HS-27A (cell line): ENCODE results near the gene HRAS.
"Not testable (repeated sequence)": the region's sequence is repeated elsewhere in the genome, so short reads cannot be mapped to it uniquely, and the experiment has no call there.

Experiments used
- DNase-seq: peaks from one replicate; pipeline ENCODE4 v3.0.0-alpha.2; 2012; ENCODE audit warnings: low read depth, missing footprints

Gene HRAS

DNA sequence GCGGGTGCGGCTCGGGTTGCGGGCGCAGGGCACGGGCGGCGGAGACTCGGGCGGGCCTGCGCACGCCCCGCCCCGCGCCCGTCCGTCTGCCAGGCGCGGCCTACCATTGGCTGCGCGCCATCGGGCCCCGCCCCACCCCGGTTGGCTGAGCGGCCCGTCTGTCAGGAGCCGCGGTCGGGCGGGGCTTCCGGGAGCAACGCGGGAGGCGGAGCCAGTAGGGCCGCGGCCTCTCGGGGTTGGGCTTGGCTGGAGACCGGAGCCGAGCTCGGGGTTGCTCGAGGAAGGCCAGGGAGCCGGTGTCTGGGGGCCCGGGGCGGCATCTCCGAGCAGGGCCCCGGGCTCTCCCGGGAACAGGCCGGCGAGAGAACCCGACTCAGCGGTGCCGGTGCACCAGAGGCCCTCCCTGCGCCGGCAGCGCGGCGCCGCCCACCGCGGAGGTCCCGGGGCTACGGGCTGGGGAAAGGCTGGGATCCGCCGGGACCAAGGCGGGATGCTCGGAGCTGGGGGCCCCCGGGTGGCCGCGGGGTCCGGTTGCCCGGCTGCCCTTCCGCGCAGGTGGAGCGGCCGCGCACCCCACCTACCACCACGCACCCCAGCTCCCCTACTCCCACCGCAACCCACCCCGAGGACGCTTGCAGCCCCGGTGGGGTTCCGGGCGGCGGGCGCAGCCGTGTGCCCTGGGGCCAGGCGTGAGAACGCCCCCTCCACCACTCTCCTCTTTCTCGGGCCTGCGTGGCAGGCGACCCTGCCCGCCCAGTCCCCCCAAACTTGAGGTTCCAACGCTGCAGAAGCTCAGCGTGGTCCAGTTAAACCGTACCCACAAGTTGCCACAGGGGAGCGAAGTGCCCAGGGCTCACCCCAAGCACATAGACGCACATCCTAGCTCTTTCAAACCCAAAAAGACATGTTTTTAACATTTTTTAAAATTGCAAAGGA is at the start of gene HRAS:
Gene HRAS (minus strand): TSS at position 58 of the 936 bp plus-strand sequence.
- peak; percentile 63 for DNase-seq

DNA sequence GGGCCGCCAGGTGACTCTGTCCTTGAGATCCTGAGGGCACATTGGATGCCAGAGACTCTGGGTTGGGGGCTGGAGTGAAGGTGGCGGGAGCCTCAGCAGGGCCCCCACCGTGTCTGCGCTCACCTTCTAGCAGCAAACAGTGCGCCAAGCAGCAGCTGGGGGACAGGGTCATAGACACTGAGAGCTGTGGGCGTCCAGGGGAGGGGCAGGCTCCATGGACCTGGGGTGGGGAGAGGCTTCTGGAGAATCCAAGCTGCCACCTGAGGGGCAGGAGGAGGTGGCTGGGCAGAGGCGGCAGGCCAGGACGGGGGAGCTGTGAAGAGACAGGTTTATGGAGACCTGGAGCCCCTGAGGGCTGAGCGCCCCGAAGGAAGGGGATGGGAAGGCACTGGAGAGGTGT is 48.9 kb upstream of the HRAS start:
- DNase-seq = no peak

DNA sequence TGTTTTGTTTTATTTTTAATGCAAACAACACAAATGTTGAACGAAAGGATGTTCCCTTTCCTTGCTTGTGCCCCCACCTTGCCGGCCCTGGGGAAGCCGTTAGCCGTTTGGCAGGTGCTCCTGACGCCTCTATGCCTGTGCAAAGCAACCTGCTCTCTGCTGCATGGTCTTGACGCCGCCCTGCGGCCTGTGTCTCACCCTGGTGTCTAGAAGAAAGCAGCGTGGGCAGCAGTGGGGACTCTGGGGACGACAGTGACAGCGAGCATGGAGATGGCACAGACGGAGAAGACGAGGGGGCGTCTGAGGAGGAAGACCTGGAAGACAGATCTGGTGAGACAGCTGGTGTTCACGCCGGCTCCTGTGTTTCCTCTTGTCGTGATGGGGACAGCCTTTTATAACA is 46.4 kb upstream of the HRAS start:
- DNase-seq = no peak

DNA sequence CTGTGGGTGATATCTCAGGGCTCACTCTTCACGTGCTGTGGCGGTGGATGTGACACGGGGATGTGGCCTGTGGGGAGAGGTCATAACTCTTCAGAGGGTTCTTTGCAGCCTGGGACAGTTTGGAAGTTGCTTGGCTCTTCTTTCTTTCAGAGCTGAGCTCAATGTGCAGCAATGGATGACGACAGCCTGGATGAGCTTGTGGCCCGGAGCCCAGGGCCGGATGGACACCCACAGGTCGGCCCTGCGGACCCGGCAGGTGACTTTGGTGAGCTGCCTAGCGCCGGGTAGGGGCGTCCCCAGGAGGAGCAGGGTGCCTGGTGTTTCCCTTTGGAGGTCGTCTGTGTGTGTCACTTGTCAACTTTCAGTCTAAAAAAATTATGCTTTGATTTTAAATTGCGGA is 46.0 kb upstream of the HRAS start:
- DNase-seq = no peak

DNA sequence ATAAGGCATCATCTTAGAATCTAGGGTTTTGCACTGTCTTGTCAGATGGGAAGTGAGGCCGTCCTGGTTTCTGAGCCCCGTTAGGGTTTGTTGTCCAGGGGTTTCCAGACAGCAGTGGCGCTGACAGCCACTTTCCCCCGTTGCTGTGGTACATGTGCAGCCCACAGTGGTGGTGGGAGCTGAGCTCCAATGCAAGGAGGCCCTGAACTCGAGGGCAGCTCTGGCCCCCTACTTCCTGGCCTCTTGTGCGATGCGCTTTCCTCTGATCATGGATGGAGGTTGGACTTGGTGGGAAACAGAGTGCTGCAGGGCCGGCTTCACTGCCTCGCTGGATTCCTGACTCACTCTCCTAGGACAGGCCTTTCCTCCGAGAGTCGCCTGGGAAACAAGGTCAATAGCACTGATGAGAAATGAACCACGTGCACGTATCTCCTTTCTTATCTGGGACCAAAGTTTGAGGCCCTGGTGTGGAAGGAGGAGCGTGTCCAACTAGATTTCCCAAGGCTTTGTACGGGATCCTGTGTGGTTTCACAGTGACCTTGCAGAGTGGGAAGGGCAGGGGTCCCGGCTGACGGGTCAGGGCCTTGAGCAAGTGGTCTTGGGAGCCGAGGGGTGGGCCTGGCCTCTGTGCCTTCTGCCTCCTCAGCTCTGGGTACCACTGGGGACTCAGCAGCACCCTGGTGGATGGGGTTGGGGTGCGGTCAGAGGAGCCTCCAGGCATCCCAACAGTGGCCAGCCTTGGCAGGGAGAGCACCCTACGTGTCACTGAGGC is 44.6 kb upstream of the HRAS start:
- no peak for DNase-seq

DNA sequence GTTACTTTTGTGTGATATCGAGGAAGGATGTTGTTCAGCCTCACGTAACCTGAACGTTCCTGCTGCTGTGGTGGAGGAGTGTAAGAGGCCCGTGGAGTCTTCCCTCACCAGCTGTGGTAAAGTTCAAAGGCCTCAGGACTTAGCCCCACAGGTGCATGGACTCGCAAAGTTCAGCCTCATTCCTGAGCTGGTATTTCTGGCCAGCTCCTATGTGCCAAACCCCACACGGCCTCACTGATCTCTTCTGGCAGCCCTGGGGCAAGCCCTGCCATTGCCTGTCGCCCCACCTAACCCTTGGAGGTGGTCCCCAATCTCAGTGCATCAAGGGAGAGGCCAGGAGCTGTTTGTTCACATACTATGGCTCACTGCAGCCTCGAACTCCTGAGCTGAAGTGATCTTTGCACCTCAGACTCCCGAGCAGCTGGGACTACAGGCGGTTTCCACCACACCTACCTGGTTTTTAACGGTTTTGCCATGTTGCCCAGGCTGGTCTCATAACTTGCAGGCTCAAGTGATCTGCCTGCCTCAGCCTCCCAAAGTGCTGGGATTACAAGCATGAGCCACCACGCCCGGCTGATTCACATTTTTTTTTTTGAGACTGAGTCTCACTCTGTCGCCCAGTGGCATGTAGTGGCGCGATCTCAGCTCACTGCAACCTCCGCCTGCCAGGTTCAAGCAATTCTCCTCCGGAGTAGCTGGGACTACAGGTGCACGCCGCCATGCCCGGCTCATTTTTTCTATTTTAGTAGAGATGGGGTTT is 43.1 kb upstream of the HRAS start:
- no peak for DNase-seq

DNA sequence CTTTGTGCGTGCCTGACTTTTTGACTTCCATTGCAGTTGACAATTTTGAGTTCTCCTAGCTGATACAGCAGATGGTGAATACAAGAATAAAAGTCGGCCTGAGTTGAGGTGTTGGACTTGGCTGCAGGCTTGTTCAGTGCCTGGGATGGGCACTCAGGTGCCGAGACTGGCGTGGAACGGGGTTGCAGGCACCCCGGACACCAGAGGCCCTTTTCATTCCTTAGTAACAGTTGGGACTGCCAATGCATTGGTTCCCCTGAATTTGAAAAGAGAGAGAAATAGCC is 42.2 kb upstream of the HRAS start:
- no peak for DNase-seq

DNA sequence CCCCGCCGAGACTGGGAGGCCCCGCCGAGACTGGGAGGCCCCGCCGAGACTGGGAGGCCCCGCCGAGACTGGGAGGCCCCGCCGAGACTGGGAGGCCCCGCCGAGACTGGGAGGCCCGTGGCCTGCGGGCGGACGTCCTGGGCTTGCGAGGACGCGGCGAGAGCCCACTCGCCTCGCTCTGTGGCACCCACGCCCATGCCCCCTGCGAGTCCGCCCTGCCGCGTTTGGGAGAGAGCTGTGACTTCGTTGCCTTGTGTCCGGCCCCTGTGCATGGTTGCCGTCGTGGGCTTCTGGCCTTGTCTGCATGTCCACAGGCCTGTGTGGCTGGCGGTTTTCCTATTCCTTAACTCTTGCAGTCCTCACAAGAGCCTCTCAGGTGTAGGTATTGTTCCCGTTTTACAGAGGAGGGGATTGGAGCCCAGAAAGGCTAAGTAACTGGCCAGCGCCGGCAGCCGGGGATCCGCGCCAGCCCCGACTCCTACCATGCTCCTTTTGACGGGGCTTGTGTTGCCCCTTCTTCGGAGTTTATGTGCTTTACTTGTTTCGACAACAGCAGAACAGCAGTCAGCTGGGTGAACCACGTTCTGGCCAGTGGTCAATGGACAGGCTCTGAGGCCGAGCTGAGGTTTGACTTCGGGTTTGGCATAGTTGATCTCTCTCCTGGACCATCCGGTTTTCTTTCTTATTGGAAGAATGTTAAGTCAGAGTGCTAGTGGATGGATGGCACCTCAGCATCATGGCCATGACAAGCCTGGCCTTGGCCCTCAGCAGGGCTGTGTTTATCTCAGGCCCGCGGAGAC is 41.6 kb upstream of the HRAS start:
- DNase-seq = no peak

DNA sequence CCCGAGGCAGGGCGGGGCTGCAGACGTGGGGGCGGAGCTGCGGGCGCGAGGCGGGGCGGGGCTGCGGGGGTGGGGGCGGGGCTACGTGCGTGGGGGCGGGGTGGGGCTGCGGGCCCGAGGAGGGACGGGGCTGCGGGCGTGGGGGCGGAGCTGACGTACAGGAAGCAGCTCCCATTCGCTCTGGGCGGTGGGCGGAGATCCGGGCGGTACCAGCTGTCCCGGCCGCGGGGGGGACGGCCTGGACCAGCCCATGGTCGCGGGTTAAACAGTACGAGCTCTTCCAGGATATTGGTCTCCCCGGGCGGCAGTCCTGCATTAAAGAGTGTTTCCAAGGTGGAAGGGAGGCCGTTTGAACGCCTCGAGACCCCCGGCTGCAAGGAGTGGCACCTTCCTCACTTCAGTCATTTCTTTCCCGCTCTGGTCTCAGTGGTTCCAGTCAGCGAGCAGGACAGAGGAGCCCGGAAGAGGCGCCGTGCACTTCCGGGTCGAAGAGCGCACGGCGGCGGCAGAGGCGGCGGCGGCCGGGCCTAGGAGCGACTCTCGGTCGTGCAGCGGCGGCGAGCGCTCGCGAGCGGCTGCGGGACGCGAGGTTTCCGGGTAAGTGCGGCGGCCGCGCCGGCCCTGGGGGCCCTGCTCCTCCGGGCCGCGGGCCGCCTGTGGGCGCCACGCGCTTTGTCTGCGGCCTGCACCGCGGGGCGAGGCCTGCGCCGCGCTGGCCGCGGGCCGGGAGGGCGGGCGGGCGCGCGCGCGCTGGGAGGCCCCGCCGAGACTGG is 40.8 kb upstream of the HRAS start, which contains the start of gene PHRF1:
Gene PHRF1 (plus strand): TSS at position 475 of the 773 bp plus-strand sequence. CDS start 5,043 bp downstream, outside the sequence.
- peak; percentile 83 for DNase-seq

DNA sequence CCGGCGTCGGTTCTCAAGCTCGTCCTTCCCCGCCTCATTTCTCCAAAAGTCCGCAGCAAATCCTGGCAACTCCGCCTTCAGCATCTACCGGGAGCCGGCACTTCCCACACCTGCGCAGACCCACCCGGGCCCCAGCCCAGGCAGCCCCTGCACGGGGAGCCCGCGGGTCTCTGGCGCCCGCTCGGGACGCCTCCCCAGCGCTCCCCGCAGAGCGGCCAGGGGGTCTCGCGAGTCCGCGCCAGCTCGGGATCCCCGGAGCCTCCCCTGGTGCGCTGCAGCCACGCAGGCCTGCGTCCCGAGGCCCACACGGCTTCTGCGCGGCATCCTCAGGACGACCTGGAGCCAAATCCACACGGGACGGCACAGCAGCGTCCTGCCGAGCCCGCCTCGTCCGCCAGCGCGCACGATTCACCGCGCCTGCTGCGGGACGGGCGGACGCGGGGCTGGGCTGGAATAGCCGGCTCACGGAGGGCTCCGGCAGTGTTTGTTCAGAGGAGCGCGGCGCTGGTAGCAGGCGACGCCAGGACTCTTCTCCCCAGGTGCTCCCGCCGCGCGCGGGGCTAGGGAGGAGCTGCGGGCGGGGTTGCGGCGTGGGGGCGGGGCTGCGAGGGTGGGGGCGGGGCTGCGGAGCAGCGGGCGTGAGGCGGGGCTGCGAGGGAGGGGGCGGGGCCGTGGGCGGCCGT is 40.1 kb upstream of the HRAS start:
- no peak for DNase-seq

DNA sequence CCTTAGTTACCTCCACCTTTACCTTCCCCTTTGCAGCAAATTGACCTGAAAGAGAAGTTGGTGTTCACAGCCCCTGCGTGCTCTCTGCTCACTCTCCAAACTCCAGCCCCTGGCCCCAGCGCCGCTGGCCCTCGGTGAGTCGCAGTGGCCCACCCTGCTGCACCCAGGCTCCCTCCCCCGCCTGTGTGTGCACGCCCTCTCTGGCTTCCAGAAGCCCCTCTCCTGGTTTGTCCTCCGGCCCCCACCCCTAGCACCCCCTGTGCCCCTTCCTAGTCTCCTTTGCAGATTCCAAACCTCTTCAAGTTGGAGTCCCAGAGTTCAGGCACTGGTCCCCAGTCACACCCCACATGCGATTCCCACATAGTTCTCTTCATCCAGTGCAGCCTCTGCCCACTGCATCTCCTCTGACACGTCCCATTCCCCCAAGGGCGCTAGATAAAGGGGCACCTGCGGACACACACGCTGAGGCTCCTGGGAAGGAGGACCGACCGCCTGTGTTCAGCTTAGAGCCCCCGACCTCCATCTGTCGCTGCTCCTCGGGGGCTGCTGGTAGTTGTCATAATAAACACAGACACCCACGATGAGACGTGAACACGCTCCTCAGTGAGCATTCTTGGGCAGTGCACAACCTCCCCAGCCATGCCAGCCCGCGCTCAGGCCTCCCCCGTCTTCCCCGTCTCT is 39.4 kb upstream of the HRAS start:
- DNase-seq = no peak

DNA sequence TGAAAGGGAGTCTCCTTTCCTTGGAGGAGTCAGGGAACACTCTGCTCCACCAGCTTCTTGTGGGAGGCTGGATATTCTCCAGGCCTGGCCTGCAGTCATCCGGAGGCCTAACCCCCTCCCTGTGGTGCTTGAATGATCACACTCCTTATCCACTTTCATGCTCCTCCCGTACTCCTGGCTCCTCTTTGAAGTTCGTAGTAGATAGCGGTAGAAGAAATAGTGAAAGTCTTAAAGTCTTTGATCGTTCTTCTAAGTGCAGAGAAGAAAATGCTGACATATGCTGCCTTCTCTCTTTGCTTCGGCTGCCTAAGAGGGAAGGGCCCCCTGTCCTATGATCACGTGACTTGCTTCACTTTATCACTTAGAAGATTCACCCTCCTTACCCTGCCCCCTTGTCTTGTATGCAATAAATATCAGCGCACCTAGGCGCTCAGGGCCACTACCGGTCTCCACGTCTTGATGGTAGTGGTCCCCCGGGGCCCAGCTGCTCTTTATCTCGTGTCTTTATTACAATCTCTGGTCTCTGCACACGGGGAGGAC is 38.7 kb upstream of the HRAS start:
- DNase-seq = not testable (repeated sequence)

DNA sequence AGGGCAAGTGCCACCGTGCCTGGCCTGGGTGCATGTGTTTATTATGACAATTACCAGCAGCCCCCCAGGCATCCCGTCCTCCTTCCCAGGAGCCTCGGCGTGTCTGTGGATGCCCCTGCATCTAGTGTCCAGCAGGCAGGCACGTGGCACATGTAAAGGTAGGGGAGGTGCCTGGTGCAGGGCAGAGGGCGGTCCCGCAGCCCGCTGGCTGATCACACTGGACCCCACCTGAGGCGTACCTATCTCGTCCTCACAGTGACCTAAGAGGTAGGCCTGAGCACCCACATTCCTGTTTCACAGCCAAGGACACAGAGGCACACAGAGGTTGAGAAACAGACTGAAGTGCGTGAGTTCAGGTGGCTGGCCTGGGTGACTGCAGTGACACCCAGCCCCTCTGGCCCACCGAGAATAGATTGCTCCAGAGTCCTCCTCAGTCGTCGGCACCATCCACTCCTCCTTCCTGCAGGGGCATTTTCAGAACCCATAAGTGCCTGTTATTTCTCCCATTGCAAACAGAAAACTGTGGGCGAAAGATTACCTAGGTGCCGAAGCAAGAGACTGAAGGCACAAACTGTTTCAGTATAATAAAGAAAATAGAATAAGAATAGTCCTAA is 37.9 kb upstream of the HRAS start:
- DNase-seq = no peak

DNA sequence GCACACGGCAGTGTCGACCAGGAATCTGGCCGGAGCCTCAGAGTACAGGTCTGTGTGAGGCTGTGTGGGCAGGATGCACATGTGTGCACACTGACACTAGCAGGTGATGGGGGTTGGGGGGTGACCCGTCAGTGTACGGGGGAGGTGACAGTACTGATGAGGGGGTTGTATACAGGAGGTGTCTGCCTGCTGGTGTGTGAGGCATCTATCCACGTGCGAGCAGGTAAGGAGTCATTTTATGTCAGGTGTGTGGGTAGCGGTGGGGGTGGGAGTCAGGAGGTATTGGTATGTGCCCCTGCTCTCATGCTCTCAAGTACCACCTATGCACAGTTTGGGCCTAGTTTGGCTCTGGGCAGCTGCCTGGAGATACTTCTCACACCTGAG is 36.4 kb upstream of the HRAS start:
- no peak for DNase-seq

DNA sequence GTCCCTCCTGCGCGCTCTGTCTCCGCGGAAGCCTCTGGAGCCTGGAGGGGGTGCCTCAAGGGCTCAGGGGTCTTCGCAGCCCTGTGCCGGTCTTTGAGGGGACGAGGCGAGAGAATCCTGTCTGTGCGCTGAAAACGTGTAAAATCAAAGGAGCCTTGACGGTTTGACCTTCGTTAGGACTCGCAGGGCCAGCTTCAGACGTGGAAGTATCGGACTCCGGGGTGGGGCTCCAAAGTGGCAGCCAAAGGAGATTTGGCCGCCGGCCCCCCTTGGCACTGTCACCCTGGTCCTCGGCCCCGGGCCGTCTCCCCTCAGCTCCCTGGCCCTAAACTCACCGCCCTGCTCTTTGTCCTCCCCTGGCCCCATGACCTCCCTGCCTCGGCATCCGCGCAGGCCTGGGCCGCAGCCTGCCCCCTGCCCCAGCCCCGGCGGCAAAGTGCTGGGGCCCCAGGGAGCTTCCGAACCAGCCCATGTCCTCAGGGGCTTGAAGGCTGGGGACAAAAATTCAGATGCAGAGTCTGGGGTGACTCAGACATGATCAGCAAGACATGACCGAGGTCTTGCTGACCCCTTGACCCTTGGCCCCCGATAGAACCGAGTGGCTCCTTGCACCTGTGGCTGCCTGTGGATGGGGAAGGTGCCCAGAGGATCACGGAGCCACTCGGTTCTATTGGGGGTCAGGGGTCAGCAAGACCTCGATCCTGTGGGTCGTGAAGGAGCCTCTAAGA is 33.9 kb upstream of the HRAS start:
- DNase-seq = no peak

DNA sequence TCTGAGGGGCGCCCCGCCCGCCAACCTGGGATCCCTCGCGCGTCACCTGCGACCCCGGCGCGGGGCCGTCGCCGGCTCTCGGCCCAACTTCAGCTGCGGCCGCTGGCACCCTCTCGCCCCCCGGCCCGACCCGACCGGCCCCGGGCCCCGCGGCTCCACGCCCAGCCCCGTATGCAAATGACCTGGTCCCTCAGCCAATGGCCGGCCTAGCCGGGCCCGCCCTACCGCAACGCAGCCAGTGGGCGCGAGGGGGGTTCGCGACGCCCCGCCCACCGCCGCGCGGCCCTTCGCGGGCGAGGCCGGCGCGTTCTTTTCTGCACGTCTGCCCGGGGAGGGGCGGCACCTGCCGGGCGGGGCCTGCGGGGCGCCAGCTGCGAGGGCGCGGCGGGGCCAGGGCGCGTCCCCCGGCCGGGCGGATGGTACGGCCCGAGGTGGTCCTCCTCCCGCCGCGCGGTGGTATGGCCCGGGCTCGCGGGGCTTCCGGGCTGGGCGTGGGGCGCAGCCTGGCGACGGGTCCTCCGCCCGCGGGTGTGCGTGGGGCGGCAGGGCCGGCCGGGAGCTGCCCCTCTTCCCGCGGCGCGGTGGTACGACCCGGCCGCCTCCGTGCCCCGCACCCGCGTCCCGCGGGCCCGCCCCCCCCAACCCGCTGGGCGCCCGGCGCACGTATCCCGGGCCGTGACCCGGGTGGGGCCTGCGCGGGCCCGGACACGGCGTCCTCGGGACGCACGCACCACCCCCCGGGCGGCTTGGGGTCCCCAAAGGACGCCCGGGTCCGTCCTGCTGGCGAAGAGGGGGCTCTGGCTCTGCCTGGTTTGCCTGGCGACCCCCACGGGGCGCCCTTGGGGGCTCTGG is 33.2 kb upstream of the HRAS start:
- DNase-seq = peak; percentile 70

DNA sequence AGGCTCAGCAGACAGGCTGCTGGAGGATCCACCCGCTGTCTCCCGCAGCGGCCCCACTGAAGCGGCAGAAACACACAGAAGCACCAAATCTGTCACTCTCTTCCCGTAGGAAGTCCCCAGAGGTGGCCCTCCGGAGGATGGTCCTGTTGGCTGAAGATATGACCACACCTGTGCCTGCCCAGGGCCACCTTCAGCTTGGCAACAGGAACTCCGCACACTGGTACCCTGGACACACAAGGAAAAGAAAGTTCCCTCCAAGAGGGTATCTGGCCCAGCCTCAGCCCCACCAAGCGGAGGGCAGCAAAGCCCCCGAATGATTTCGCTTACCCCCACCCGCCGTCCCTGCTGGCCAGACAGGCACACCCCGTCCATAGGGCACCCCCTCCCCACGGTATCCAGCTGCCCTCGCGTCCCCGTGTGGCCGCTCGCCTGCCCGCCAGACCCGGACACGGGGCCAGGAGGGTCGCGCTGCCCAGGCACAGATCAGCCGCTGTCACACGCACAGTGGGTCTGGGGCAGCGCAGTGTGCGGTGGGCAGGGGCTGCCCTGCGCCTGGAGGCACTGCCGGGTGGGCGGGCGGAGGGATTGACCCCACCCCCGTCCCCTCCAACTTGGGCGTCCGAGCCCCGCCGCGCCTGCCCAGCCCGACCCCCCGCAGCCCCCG is 32.4 kb upstream of the HRAS start:
- no peak for DNase-seq
